Measurements from ENCODE around the gene ZNF385C.

Gene ZNF385C

GRCh38 chr17:42072323-42073187 lies 25.7 kb downstream of the ZNF385C start:
- no peak for DNase-seq

GRCh38 chr17:42071810-42072209 lies 26.5 kb downstream of the ZNF385C start:
- no peak for DNase-seq

- no peak for DNase-seq
These were observed 29.3 kb downstream of the ZNF385C start for GRCh38 chr17:42068979-42069378.

GRCh38 chr17:42067371-42068091 lies 30.7 kb downstream of the ZNF385C start:
- DNase-seq: peak; percentile 76

- no peak for DNase-seq
These were observed 33.1 kb downstream of the ZNF385C start for GRCh38 chr17:42065201-42065600.

DNA sequence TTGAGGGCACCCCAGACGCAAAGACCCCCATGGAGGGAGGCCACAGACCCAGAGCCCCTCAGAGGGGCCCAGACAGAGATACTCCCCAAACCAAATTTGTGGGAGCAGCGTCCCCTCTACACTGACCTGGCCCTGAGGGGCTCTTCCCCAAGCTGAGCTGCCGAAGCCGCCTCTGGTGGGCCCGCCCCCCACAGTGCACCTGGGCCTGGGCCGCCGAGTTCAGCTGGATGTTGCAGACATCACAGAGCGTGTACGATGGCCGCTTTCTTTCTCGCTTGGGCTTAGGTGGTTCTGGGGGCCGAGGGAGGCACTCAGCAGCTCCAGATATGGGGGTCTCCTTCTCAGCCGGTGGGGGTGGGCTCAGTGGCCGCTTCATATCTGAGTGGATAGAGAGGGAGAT lies 35.6 kb downstream of the ZNF385C start:
- DNase-seq: no peak

DNA sequence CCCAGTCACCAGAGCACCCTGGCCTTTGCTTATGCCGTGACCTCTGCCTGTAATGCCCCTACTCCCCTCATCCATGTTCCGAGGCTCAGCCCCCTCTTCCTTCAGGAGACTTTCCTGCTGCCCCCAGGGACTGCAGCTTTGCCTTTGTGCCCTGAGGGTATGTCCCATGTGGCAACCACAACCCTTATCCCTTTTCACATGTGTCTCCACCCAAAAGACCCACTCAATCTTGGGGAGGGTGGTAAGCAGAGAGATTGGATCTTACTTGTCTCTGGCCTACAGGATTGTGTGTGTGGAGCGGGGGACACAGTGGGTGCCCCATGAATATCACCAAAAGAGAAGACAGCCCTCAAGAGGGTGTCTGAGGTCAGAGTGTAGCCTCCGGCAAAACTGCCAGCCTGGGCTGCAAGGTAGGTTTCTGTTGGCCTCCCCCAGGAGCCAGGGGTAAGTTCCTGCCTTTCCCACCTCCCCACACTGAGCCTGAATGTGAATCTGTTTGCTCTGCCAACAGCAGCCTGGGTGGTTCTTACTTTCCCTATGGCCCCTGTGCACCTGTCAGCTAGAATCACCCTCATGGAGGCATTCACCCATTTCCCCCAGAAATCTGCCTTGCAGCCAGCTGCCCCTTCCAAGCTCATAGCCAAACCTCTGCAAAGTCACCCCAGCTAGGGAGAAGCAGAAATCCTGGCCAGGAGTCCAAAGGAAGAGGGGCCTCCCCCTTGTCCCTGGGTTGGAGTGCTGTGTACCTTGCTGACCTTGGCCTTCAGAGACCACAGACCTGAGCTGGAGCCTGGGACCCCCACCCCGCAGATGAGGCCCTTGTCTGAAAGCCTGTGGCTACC lies 36.4 kb downstream of the ZNF385C start:
- no peak for DNase-seq

GRCh38 chr17:42060231-42060630 lies 38.0 kb downstream of the ZNF385C start:
- no peak for DNase-seq

GRCh38 chr17:42059815-42060214 lies 38.5 kb downstream of the ZNF385C start:
- no peak for DNase-seq

DNA sequence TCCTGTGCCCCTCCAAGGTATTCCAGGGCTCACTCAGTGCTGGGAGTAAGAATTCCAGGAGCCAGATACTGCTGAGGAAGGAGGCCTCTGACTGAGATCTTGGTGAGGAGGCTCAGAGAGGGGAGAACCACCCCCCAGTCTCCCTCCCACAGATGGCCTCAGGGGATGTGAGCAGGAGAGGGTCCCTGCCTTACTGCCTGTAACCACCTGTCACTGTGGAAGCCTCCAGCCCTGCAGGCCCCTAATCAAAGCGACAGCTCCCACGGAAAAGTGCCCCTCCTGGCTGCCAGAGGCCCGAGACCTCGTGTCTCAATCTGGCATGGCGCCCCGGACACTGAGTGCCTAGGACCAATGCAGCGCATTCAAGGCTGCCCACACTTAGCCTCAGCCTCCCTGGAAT lies 40.2 kb downstream of the ZNF385C start:
- DNase-seq: no peak

DNA sequence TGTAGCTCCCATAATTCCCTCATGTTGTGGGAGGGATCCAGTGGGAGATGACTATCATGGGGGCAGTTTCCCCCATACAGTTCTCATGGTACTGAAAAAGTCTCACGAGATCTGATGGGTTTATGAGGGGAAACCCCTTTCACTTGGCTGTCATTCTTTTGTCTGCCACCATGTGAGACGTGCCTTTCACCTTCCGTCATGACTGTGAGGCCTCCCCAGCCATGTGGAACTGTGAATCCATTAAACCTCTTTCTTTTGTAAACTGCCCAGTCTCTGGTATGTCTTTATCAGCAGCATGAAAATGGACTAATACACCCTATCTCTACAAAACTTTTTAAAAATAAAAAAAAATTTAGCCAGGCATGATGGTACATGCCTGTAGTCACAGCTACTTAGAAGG lies 41.6 kb downstream of the ZNF385C start:
- DNase-seq: no peak

DNA sequence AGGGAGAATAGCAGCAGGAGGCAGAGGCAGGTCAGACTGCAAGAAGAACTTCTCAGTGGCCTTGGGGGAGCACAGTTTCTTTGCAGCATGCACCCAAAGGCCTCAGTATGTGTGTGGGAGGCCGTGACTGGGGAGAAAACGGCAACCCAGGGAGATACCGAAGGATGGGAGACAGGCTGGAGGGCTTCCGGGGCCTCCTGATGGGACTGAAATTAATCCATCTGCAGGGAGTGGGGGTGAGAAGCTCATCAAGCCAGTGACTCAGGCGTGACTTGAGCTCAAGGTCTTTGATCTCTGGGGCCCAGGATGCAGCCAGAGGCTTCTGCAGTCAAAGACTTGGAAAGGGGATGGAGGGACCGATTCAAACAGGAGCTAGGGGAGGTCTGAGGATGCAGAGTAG lies 42.8 kb downstream of the ZNF385C start:
- no peak for DNase-seq

DNA sequence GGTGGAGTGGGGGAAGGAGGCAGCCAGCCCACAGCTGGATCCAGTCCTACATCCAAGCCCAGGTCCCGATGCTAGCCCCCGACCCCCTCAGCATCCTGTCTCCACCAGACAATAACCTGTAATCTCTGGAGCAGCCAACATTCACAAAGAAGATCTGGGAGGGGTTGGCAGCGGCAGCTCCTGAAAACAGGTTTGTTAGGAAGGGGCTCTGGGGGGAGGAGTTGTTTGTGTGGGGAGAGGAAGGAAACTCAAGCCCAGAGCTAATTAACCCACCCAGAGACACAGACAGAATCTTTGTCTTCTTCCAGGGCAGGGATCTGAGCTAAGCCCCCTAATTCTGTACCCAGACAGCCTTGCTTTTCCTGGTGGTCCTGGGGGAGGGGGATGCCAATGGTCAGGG lies 43.2 kb downstream of the ZNF385C start:
- no peak for DNase-seq

DNA sequence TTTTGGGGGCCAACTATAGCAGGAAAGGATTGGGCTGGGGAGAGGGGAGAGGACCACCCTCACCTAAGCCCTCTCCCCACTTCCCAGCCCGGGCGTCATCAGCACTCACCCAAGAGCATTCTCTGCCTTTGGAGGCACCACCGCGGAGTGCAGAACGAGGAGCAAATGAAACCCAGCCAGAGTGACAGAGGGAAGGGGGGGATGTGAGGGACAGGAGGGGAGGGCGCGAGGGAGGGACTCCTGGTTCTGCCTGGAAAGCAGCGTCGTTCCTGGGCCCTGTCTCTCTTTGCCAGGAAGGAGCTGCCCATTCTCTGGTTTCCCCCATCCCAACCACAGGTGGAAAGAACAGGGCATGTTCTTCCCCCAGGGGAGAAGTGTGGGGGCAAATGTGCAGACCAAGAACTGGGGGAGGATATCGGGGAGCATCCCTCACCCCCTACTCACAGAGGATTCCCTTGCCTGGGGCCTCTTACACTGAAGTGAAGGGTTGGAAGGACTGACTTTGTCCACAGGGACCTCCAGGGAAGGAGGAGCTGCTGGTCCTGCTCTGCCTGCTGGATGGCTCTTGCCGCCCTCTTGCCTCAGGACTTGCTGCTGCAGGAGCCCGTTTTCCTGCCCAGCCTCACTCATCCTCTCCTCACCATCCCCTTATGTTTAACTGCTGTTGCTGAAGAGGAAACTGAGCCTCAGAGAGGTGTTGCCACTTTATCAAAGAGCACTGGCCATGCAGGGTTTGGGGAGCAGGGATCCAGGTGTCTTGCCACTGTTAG lies 44.4 kb downstream of the ZNF385C start:
- no peak for DNase-seq

DNA sequence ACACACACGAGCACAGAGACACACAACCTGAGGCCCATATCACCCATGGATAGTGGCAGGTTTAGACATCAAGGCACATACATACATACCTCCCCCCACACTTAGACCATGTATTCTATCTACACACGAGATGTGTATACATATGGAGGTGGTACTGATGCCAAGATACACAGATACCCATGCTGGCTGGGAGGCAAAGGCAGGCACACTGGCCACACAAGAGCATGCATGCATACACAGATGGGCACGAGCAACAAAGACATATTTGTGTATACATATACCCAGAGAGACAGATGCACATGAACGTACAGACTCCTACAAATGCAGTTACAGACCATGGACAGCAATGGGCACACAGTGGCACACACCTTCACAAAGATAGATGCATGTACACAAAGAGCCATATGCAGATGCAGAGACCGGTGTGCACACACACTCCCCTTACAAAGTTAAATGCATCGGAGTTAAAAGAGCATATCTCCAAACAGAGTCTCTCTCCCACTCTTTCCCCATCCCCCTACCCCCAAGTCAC lies 45.9 kb downstream of the ZNF385C start:
- no peak for DNase-seq

GRCh38 chr17:42051645-42052044 lies 46.6 kb downstream of the ZNF385C start:
- no peak for DNase-seq

- no peak for DNase-seq
These were observed 47.3 kb downstream of the ZNF385C start for GRCh38 chr17:42051013-42051400.

GRCh38 chr17:42050393-42051012 lies 47.8 kb downstream of the ZNF385C start, which contains the start of gene C17orf113:
TSS of gene C17orf113 (minus strand) at chr17:42050601. CDS start at chr17:42043376, 7,225 bp downstream.
- peak; percentile 59 for DNase-seq

DNA sequence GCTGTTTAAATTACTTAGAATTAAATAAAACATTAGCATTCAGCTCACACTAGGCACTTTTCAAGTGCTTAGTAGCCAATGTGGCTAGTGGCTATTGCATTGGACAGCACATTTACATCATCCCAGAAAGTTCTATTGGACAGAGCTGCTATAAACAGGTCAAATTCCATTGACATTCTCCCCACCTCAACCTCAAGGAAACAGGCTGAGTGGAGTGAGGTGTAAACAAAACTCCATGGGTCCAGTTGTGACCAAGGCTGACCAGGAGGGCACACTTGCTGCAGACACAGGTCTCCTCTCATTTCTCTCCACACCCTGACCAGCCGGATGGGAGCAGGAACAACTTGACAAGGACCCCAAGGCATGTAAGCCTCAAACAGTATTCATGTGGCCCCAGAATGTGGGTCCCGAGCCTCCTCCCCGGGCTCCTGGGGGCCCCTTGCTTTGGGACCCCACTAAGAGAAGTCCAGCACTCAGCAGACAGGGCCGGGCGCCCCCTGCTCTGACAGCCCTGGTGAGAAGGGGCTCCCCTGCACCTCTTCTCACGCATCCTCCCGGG lies 48.4 kb downstream of the ZNF385C start:
- DNase-seq: no peak

DNA sequence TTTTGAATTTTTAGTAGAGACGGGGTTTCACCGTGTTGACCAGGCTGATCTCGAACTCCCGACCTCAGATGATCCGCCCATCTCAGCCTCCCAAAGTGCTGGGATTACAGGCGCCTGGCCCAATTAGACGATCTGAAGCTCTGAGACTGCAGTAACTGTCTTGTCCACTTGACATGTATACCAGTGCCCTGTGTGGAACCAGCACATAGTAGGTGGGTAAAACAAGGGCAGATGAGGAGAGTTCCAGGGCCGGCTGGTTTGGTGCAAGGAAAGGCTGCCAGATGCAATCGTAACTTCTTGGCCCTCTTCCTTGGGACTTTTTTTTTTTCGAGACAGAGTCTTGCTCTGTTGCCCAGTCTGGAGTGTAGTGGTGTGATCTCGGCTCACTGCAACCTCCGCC lies 50.9 kb downstream of the ZNF385C start:
- DNase-seq: no peak

DNA sequence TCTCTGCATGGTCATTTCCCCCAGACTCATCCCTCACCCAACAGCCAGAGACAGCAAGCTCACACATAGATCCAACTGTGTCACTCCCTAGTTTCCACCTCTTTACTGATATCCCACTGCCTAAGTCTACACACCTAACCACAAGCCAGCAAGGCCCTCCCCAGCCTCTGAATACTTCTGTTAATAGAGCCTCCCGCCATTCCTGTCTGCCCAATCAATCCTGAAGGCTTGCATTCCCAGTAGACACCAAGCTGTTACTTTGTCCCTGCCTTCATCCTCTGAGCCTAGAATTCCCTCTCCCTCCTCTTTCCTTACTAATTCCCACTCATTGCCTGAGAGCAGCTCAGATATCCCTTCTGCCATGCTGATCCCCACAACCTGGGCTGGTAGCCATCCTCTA lies 52.6 kb downstream of the ZNF385C start:
- no peak for DNase-seq
